Stimulated activated CD8-positive, alpha-beta memory T cell treated with anti-CD3 and anti-CD28 coated beads, Interleukin-12 subunit alpha, Interleukin-12 subunit beta, amount 100 ng/mL, for 24 hours (primary cell): ENCODE results near the gene TMEM259.

ENCODE experiments used
- DNase-seq: peaks from one replicate; pipeline ENCODE4 v3.0.0-alpha.2; 2020; ENCODE audit errors: extremely low read depth

Gene TMEM259

GRCh38 chr19:962683-963400 is 58.1 kb downstream of the TMEM259 start:
- DNase-seq, result no peak

GRCh38 chr19:961866-962620 is 58.9 kb downstream of the TMEM259 start:
- no peak for DNase-seq

GRCh38 chr19:960601-960938 is 60.4 kb downstream of the TMEM259 start:
- no peak for DNase-seq

GRCh38 chr19:960020-960419 is 60.9 kb downstream of the TMEM259 start:
- no peak for DNase-seq
